ENCODE data around the gene TBL1XR1. TPM values are rescaled to one million over a fixed set of nuclear protein-coding genes. Genes with fewer than 3 reads are reported as not detected.

TBL1XR1 gene
- total RNA-seq = 10 to 100 TPM; 32.6 to 80.6 (median 56.2) TPM
- long read RNA-seq, partial matches to known transcripts = 2 of 2 reads
- long read RNA-seq, other reads (novel, unspliced or antisense) = 0 of 2 reads

DNA sequence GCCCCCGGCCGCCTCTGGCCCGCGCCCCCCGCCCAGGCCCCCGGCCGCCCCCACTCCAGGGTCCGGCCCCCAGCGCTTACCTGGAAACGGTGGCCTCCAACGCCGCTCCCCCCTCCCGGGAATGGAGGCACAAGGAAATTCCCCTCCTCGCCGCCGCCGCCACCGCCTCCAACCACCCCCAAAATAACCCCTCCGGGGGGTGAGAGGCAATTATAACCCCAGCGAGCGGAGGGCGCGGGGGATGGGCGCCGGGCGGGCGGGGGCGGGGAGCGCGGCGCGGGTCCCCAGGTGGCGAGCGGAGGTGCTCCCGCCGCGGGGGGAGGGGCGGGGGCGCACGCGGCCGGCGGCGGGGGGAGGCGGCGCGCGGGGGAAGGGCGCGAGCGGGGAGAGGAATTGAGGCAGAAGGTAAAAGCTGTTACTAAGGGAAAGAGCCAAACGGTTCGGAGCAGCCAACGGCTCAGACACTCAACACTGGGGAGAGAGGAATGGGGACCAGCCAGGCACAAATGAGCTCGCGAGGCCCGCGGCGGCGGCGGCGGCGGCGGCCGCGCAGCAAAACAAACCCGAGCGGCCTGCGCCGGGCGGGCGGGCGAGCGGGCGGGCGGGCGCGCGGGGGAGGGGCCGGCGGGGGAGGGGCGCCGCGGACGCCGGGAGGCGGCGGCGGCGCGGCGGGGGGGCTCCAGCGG lies at the start of gene TBL1XR1:
Gene TBL1XR1 (minus strand): TSS at position 442 of the 686 bp plus-strand sequence. CDS start 132,505 bp downstream, outside the sequence.
- H3K4me1 ChIP-seq = peaks cover 0 to 11% (median 5%) of the 10 kb centered on the region in 4 donors
- ATAC-seq (peak; percentile 77 to 90 (median 85)), DNase-seq (peak; percentile 91 to 95 (median 93))
- intact Hi-C loops (cut with DNase I) = loop anchor here in 1 of 2 donors (5.0 kb wide), 1 partner anchor 160 kb away; no protein-coding TSS in a partner anchor
- no peaks in the 10 kb centered on the region for H3K36me3 ChIP-seq
- H3K27ac ChIP-seq = peak within 1 kb of the TSS; percentile 86 to 95 (median 93)
- TF ChIP-seq, protein P1, sequence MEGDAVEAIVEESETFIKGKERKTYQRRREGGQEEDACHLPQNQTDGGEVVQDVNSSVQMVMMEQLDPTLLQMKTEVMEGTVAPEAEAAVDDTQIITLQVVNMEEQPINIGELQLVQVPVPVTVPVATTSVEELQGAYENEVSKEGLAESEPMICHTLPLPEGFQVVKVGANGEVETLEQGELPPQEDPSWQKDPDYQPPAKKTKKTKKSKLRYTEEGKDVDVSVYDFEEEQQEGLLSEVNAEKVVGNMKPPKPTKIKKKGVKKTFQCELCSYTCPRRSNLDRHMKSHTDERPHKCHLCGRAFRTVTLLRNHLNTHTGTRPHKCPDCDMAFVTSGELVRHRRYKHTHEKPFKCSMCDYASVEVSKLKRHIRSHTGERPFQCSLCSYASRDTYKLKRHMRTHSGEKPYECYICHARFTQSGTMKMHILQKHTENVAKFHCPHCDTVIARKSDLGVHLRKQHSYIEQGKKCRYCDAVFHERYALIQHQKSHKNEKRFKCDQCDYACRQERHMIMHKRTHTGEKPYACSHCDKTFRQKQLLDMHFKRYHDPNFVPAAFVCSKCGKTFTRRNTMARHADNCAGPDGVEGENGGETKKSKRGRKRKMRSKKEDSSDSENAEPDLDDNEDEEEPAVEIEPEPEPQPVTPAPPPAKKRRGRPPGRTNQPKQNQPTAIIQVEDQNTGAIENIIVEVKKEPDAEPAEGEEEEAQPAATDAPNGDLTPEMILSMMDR (IDR thresholded peaks at IDR 0.05) = no peak
- no peak for TF ChIP-seq POLR2A (IDR thresholded peaks at IDR 0.05)
- H3K4me3 ChIP-seq = peak within 1 kb of the TSS; percentile 62 to 77 (median 75)
- H3K9me3 ChIP-seq = no peaks in the 10 kb centered on the region
- WGBS (ENCODE audit: insufficient coverage, low coverage, low lambda C conversion rate, missing lambda C conversion rate) = 0% methylated on average over 9 of the region's 93 CpGs
- no peaks in the 10 kb centered on the region for H3K27me3 ChIP-seq

DNA sequence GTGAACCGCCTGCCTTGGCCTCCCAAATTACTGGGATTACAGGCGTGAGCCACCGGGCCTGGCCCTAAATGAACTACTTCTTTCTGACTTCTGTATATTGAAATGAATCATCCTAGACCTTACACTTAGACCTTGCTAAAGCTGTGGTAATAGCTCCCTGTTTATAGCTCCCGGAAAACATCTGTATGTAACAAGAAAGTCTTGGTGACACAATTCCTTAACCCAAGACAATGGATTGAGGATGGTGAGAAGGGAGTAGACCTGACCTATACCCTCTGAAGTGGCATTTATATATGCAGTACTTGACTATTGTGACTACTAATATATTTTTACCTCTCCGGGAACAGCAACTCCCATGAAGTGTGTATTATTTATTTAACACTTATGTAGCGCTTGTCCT lies 48.0 kb upstream of the TBL1XR1 start:
- Histone ChIP-seq H3K27me3 (no peaks in the 10 kb centered on the region), H3K4me1 (no peaks in the 10 kb centered on the region), H3K4me3 (no peak overlapping the region), H3K9me3 (no peaks in the 10 kb centered on the region), H3K27ac (no peak overlapping the region), H3K36me3 (no peaks in the 10 kb centered on the region)
- 99% methylated on average over 5 of the region's 6 CpGs for WGBS (ENCODE audit: insufficient coverage, low coverage, low lambda C conversion rate, missing lambda C conversion rate)
- TF ChIP-seq, protein P1 (IDR thresholded peaks at IDR 0.05) = no peak
- no peak for TF ChIP-seq POLR2A (IDR thresholded peaks at IDR 0.05)
- ATAC-seq (no peak), DNase-seq (no peak)
- intact Hi-C loops (cut with DNase I) = no loop called here

DNA sequence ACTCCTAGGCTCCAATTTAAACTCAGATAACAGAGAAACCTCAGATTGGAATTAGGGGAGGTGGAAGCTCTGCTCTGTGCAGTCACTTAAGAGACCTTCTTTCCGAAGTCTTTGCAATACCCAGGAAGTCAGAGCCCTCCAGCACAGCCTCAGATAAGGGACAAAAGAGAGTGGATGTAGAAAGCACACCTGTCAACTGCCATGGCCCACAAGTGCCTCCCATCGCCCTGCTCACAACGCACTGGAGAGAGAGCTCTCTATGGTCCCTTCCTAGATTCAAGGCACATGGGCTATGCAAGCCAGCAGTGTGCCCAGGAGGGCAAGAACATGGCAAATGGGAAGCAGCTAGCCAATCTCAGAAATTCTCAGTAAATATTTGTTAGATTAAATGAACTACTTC lies 47.3 kb upstream of the TBL1XR1 start:
- no peak overlapping the region for H3K27ac ChIP-seq
- H3K36me3 ChIP-seq = no peaks in the 10 kb centered on the region
- no peaks in the 10 kb centered on the region for H3K9me3 ChIP-seq
- TF ChIP-seq, protein P1 (IDR thresholded peaks at IDR 0.05) = no peak
- TF ChIP-seq POLR2A (IDR thresholded peaks at IDR 0.05) = no peak
- H3K4me3 ChIP-seq = no peak overlapping the region
- 79% methylated on average over 3 of the region's 3 CpGs for WGBS (ENCODE audit: insufficient coverage, low coverage, low lambda C conversion rate, missing lambda C conversion rate)
- H3K4me1 ChIP-seq = no peaks in the 10 kb centered on the region
- no peak for DNase-seq
- H3K27me3 ChIP-seq = no peaks in the 10 kb centered on the region
- no peak for ATAC-seq
- intact Hi-C loops (cut with DNase I) = no loop called here

DNA sequence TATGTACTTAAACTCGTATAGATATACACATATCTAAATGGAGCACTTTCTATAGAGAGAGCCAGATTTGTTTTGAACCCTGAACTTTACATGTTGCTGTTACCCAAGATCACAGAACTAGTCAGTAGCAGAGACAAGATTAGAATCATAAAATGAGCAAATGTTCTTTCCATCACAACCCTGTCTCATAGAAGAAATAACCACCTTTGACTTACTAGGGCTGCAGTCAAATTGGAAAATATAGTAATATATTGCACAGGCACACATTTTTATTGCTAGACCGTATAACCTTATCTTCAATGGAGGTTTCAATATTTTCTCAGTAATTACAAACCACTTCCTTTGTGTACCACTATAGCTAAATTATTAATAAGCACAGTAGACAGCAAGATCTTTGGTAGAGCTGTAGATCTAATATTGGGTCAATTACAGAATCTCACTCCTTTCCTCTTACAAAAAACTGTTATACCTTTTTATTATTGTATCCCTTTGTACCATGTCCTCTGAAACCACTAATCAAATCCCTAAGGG lies 41.5 kb upstream of the TBL1XR1 start:
- no peak overlapping the region for H3K4me3 ChIP-seq
- no peak for TF ChIP-seq POLR2A (IDR thresholded peaks at IDR 0.05)
- TF ChIP-seq, protein P1 (IDR thresholded peaks at IDR 0.05) = no peak
- ATAC-seq (no peak), DNase-seq (no peak)
- H3K27me3 ChIP-seq = no peaks in the 10 kb centered on the region
- WGBS (ENCODE audit: insufficient coverage, low coverage, low lambda C conversion rate, missing lambda C conversion rate) = 80% methylated on average over 2 of the region's 2 CpGs
- H3K36me3 ChIP-seq = no peaks in the 10 kb centered on the region
- H3K9me3 ChIP-seq = no peaks in the 10 kb centered on the region
- intact Hi-C loops (cut with DNase I) = no loop called here
- no peaks in the 10 kb centered on the region for H3K4me1 ChIP-seq
- no peak overlapping the region for H3K27ac ChIP-seq
